ENCODE measurements around the gene GTF2F1. TPM values are rescaled to one million over a fixed set of nuclear protein-coding genes. Genes with fewer than 3 reads are reported as not detected.
"Not testable (repeated sequence)": the region's sequence is repeated elsewhere in the genome, so short reads cannot be mapped to it uniquely, and the experiment has no call there.

Gene GTF2F1
- total RNA-seq, 4 donors from 2014 or later, result 29.5 to 50.9 (median 45.1) TPM

DNA sequence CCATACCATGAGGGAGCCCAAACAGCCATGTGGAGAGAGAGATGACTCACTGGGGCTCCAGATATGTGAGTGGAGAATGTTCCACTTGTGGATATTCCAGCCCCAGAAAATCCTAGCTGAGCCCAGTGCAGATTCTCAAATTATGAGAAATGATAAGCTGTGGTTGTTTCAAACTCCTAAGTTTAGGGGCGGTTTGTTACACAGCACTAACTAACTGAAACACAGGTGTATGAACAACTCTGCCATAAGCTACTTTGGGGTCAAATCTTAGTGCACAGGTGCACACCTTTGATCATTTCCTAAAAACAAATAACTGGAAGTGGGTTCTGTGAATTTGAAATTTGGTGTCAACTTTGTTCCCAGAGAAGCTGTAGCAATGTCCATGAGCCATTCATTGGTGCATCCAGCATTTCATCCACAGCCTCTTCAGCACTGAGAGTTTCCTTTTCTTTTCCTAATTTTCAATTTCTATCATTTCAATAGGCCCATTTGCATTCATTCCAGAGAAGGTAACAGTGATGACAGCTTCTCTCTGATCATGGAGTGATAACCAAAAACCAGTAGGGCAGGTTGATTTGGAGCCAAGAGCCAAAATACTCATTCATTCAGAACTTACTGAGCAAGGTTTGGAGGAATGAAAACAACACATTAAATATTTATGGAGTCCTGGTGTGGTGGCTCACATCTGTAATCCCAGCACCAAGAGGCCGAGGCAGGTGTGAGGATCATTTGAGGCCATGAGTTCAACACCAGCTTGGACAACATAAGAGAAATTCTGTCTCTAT lies 40.4 kb downstream of the GTF2F1 start:
- H3K27ac ChIP-seq, result no peak overlapping the region

DNA sequence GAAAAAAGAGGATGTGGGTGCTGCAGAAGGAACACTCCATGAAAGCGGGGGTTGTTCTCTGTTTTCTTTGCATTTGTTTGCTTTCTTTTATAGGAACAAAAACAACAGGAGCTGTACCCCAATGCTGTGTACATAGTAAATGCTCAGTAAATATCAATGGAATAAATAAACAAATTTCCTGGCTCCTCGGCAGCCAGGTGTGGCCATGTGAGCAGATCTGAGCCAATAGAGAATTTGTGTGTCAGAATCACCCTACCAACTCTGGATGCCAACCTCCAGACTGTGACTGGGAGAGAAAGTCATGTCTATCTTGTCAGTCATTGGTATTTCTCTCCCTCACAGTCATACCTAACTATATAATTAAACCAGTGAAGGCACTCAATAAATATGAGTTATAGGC lies 42.3 kb downstream of the GTF2F1 start:
- H3K36me3 ChIP-seq, result no peaks in the 10 kb centered on the region
- TF ChIP-seq, protein P1, sequence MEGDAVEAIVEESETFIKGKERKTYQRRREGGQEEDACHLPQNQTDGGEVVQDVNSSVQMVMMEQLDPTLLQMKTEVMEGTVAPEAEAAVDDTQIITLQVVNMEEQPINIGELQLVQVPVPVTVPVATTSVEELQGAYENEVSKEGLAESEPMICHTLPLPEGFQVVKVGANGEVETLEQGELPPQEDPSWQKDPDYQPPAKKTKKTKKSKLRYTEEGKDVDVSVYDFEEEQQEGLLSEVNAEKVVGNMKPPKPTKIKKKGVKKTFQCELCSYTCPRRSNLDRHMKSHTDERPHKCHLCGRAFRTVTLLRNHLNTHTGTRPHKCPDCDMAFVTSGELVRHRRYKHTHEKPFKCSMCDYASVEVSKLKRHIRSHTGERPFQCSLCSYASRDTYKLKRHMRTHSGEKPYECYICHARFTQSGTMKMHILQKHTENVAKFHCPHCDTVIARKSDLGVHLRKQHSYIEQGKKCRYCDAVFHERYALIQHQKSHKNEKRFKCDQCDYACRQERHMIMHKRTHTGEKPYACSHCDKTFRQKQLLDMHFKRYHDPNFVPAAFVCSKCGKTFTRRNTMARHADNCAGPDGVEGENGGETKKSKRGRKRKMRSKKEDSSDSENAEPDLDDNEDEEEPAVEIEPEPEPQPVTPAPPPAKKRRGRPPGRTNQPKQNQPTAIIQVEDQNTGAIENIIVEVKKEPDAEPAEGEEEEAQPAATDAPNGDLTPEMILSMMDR (IDR thresholded peaks at IDR 0.05), result no peak
- TF ChIP-seq POLR2A (IDR thresholded peaks at IDR 0.05), result no peak
- no peak for TF ChIP-seq EP300 (IDR thresholded peaks at IDR 0.05)
- H3K9me3 ChIP-seq, result peaks cover 0 to 4% (median 0%) of the 10 kb centered on the region in 4 donors
- no peaks in the 10 kb centered on the region for H3K4me1 ChIP-seq
- H3K27ac ChIP-seq, result no peak overlapping the region
- DNase-seq (ENCODE audit: low spot score in 2 of 2), result no peak
- WGBS, 2 donors, result 72 to 88% methylated on average over 2 of the region's 2 CpGs
- H3K4me3 ChIP-seq, result no peak overlapping the region
- H3K27me3 ChIP-seq, result no peaks in the 10 kb centered on the region

More for the DNA sequence above, 40.4 kb downstream of the GTF2F1 start:
- Histone ChIP-seq H3K4me1 (no peaks in the 10 kb centered on the region), H3K9me3 (peaks cover 0 to 4% (median 0%) of the 10 kb centered on the region in 4 donors), H3K36me3 (no peaks in the 10 kb centered on the region), H3K4me3 (no peak overlapping the region), H3K27me3 (no peaks in the 10 kb centered on the region)
- TF ChIP-seq EP300 (IDR thresholded peaks at IDR 0.05) (no peak), POLR2A (IDR thresholded peaks at IDR 0.05) (no peak)
- TF ChIP-seq, protein P1 (IDR thresholded peaks at IDR 0.05), result no peak
- WGBS, 2 donors, result 84 to 100% methylated on average over 2 of the region's 2 CpGs
- DNase-seq (ENCODE audit: low spot score in 2 of 2), result no peak

DNA sequence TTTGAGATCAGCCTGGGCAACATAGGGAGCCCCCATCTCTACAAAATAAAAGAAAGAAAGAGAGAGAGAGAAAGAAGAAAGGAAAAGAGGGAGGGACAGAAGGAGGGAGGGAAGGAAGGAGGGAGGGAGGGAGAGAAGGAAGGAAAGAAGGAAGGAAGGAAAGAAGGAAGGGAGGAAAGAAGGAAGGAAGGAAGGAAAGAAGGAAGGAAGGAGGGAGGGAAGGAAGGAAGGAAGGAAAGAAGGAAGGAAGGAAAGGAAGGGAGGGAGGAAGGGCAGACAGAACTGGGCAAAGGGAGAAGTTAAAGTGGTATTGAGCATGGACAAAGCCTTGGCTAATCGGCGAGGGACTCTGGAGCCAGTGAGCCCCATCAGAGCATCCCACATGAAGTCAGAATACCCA lies 43.7 kb downstream of the GTF2F1 start:
- not testable (repeated sequence) for H3K27ac ChIP-seq; H3K9me3 ChIP-seq; H3K4me1 ChIP-seq; DNase-seq (ENCODE audit: low spot score in 2 of 2); H3K36me3 ChIP-seq; H3K4me3 ChIP-seq; H3K27me3 ChIP-seq
- 79 to 83% methylated on average over 2 of the region's 2 CpGs for WGBS, 2 donors

DNA sequence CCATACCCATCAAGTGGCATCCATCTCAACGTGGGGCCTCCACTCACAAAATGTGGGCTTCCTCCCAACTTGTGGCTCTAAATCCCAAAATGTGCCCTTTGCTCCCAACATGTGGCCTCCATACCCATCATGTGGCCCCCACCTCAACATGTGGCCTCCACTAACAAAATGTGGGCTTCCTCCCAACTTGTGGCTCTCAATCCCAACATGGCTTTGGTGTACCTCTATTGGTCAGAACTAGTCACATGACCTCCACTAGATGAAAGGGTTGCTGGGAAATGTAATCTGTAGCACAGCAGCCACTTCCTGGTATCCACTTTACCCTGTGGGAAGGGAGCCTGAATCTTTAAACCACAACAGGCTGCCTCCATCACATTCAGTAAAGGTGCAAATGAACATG lies 49.5 kb downstream of the GTF2F1 start:
- Histone ChIP-seq H3K27me3 (no peaks in the 10 kb centered on the region), H3K36me3 (no peaks in the 10 kb centered on the region), H3K9me3 (no peaks in the 10 kb centered on the region), H3K4me3 (no peak overlapping the region), H3K27ac (no peak overlapping the region), H3K4me1 (no peaks in the 10 kb centered on the region)
- 83 to 100% methylated on average over 1 of the region's 1 CpG for WGBS, 2 donors
- TF ChIP-seq EP300 (IDR thresholded peaks at IDR 0.05) (no peak), POLR2A (IDR thresholded peaks at IDR 0.05) (no peak)
- TF ChIP-seq, protein P1 (IDR thresholded peaks at IDR 0.05), result no peak
- DNase-seq (ENCODE audit: low spot score in 2 of 2), result no peak

DNA sequence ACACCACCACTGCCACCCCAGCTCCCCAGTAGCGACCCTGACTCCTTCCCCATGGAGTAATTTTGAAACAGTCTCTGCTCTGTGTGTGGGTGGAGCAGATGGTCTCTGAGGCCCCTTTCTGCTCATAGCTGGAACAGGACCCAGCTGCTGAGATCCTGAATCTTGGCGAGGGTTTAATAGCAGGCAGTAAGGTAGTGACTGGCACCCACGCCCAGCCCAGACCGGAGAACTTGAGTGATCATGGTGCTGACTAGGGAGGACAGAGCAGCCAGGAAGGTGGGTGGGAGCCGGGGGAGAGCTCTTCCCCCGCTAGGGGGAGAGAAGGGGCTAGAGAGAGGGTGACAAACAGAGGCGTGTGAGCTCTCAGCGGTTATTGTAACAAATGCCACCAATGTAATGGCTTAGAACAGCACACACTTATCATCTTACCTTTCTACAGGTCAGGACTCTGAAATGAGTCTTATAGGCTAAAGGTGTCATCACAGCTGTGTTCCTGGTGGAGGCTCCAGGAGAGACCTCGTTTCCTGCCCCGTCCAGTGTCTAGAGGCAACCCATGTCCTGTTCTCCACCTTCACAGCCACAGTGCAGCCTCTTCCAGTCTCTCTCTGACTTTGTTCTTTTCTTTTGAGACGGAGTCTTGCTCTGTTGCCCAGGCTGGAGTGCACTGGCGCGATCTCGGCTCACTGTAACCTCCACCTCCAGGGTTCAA lies 52.3 kb downstream of the GTF2F1 start:
- H3K4me1 ChIP-seq, result no peaks in the 10 kb centered on the region
- no peaks in the 10 kb centered on the region for H3K36me3 ChIP-seq
- no peaks in the 10 kb centered on the region for H3K9me3 ChIP-seq
- H3K27ac ChIP-seq, result no peak overlapping the region
- H3K4me3 ChIP-seq, result no peak overlapping the region
- no peaks in the 10 kb centered on the region for H3K27me3 ChIP-seq
- no peak for TF ChIP-seq POLR2A (IDR thresholded peaks at IDR 0.05)
- TF ChIP-seq, protein P1 (IDR thresholded peaks at IDR 0.05), result no peak
- no peak for TF ChIP-seq EP300 (IDR thresholded peaks at IDR 0.05)
- 55% methylated on average over 14 of the region's 14 CpGs for WGBS, 2 donors
- DNase-seq (ENCODE audit: low spot score in 2 of 2), result no peak
